HepG2 (cell line): ENCODE data around the gene SLC13A1. TPM values are rescaled to one million over a fixed set of nuclear protein-coding genes. Genes with fewer than 3 reads are reported as not detected.
A peak's percentile ranks its signal among the peaks of the same experiment; 100 is the strongest.

Experiments
- ATAC-seq: fragments of 200-7000 bp; cut with Tn5 transposase; 3 replicates; pipeline ENCODE4 v1.9.1; 2020; ENCODE audit warnings: mild to moderate bottlenecking, moderate library complexity
- BruUV-seq: library from RNA; stranded (reverse); fragments of 400-500 nt; replicated peaks from 2 replicates; lab custom pipeline; 2021; lab: Mats Ljungman, UMichigan
- CTCF ChIA-PET: fragments of 300-600 bp; formaldehyde crosslinking; extraction: SDS; loops from one replicate; lab custom pipeline; 2021; ENCODE audit warnings: low total read pairs, inconsistent platforms, low intra/inter-chr PET ratio; lab: Yijun Ruan, JAX
- POLR2A ChIA-PET: fragments of 350-600 bp; sonication (Branson Sonifier 250); formaldehyde crosslinking; loops from one replicate; lab custom pipeline; 2020; ENCODE audit warnings: antibody characterized with exemption, inconsistent platforms; lab: Yijun Ruan, JAX
- DNase-seq: peaks from one replicate; pipeline ENCODE4 v3.0.0-alpha.2; 2015; ENCODE audit warnings: low spot score
- FAIRE-seq: peaks from 3 replicates; lab custom pipeline; 2011; peaks lifted over from hg19 to GRCh38; lab: Jason Lieb, UNC
- H2AFZ ChIP-seq: one replicate; pipeline ENCODE4 v1.6.1; 2011; ENCODE audit warnings: low read length, inconsistent platforms
- H3K27ac ChIP-seq: fragments of 300-600 bp; 3 replicates; pipeline ENCODE4 v1.8.0; 2011; ENCODE audit warnings: mixed run types, mild to moderate bottlenecking, mixed read lengths, low read length, inconsistent platforms; ENCODE audit not compliant: insufficient read depth; ENCODE audit errors: extremely low read length
- H3K27me3 ChIP-seq, 2 experiments: fragments of 200-600 bp in 1 of 2; 2 replicates in 1 of 2; 3 replicates in 1 of 2; pipeline versions ENCODE4 v1.6.0 to v1.8.0; 2011; ENCODE audit warnings: low read length in 2 of 2, mild to moderate bottlenecking in 2 of 2, moderate library complexity in 2 of 2, inconsistent platforms in 1 of 2; ENCODE audit not compliant: insufficient read depth in 2 of 2, control insufficient read depth in 1 of 2
- H3K36me3 ChIP-seq, 2 experiments: fragments of 200-600 bp in 1 of 2; replicated peaks in 1 of 2; 2 replicates in 1 of 2; 3 replicates in 1 of 2; pipeline versions ENCODE4 v1.5.1 to v1.8.0; 2011; ENCODE audit warnings: low read length in 2 of 2, inconsistent platforms in 1 of 2; ENCODE audit not compliant: insufficient read depth in 2 of 2, control insufficient read depth in 1 of 2
- H3K4me1 ChIP-seq: 2 replicates; pipeline ENCODE4 v1.5.1; 2012; ENCODE audit warnings: low read length, inconsistent platforms; ENCODE audit not compliant: insufficient read depth
- H3K4me2 ChIP-seq: 2 replicates; pipeline ENCODE4 v1.6.0; 2011; ENCODE audit warnings: low read depth, low read length, inconsistent platforms
- H3K4me3 ChIP-seq, 3 experiments: fragments of 200-600 bp in 1 of 3; sonication (generic), shearing (Covaris generic) in 1 of 3; replicated peaks in 1 of 3; 2 replicates each; pipeline ENCODE4 v1.5.1; 2011 to 2016; ENCODE audit warnings: low read length in 3 of 3, inconsistent platforms in 2 of 3, low read depth in 2 of 3, mild to moderate bottlenecking in 2 of 3, control low read depth in 1 of 3, mixed read lengths in 1 of 3; ENCODE audit not compliant: insufficient read depth in 1 of 3
- H3K79me2 ChIP-seq: one replicate; pipeline ENCODE4 v1.6.1; 2011; ENCODE audit warnings: low read length, inconsistent platforms; ENCODE audit not compliant: insufficient read depth
- H3K9ac ChIP-seq: 2 replicates; pipeline ENCODE4 v1.6.0; 2011; ENCODE audit warnings: mild to moderate bottlenecking, low read depth, low read length, inconsistent platforms; ENCODE audit not compliant: insufficient read depth
- H3K9me3 ChIP-seq: 2 replicates; pipeline ENCODE4 v1.5.1; 2012; ENCODE audit warnings: mild to moderate bottlenecking, low read length
- H4K20me1 ChIP-seq: 2 replicates; pipeline ENCODE4 v1.6.0; 2011; ENCODE audit warnings: inconsistent platforms, mild to moderate bottlenecking, low read length, moderate library complexity; ENCODE audit not compliant: insufficient read depth
- CEBPB ChIP-seq: IDR thresholded peaks from 2 replicates; pipeline ENCODE4 v1.6.1; 2011; ENCODE audit warnings: low read depth, low read length, improper control_type of control experiment, borderline replicate concordance
- FOXA3 ChIP-seq: IDR thresholded peaks from 2 replicates; pipeline ENCODE4 v1.6.1; 2016; ENCODE audit warnings: missing genetic modification reagents, missing compliant biosample characterization
- GLI4 ChIP-seq: sonication (generic); formaldehyde crosslinking; IDR thresholded peaks from 2 replicates; pipeline ENCODE4 v1.5.1; 2020; ENCODE audit warnings: missing genetic modification reagents, mild to moderate bottlenecking, moderate library complexity, borderline replicate concordance
- HCFC1 ChIP-seq: fragments of 150-350 bp; IDR thresholded peaks from 2 replicates; pipeline ENCODE4 v1.6.1; 2014; ENCODE audit warnings: low read depth, low read length
- LRRFIP1 ChIP-seq: sonication (generic); formaldehyde crosslinking; conservative IDR thresholded peaks from 2 replicates; pipeline ENCODE4 v1.4.0; 2020; ENCODE audit warnings: missing genetic modification reagents
- NFIC ChIP-seq: IDR thresholded peaks from 2 replicates; pipeline ENCODE4 v1.6.1; 2012; ENCODE audit warnings: mild to moderate bottlenecking, low read length, inconsistent platforms
- NFKB2 ChIP-seq: sonication (generic); formaldehyde crosslinking; IDR thresholded peaks from 2 replicates; pipeline ENCODE4 v1.4.0; 2020; ENCODE audit warnings: missing genetic modification reagents, borderline replicate concordance
- PRDM15 ChIP-seq: sonication (generic); formaldehyde crosslinking; IDR thresholded peaks from 2 replicates; pipeline ENCODE4 v1.4.0; 2020; ENCODE audit warnings: missing genetic modification reagents
- SMYD3 ChIP-seq: sonication (generic); formaldehyde crosslinking; IDR thresholded peaks from 2 replicates; pipeline ENCODE4 v1.8.1; 2023; ENCODE audit warnings: mild to moderate bottlenecking, missing genetic modification reagents
- ZFP37 ChIP-seq: sonication (generic); formaldehyde crosslinking; IDR thresholded peaks from 2 replicates; pipeline ENCODE4 v1.4.0; 2020; ENCODE audit warnings: missing genetic modification reagents, borderline replicate concordance
- ZNF18 ChIP-seq: sonication (generic); formaldehyde crosslinking; IDR thresholded peaks from 2 replicates; pipeline ENCODE4 v1.8.0; 2022; ENCODE audit warnings: mild to moderate bottlenecking, missing genetic modification reagents; ENCODE audit not compliant: insufficient replicate concordance
- ZNF354B ChIP-seq: sonication (generic); formaldehyde crosslinking; IDR thresholded peaks from 2 replicates; pipeline ENCODE4 v1.8.0; 2022; ENCODE audit warnings: mild to moderate bottlenecking, missing genetic modification reagents
- ZNF446 ChIP-seq: sonication (generic); formaldehyde crosslinking; IDR thresholded peaks from 2 replicates; pipeline ENCODE4 v1.5.0; 2020; ENCODE audit warnings: mild to moderate bottlenecking, missing genetic modification reagents
- ZNF567 ChIP-seq: sonication (generic); formaldehyde crosslinking; IDR thresholded peaks from 2 replicates; pipeline ENCODE4 v1.8.1; 2023; ENCODE audit warnings: mild to moderate bottlenecking, missing genetic modification reagents, borderline replicate concordance
- ZNF749 ChIP-seq: sonication (generic); formaldehyde crosslinking; IDR thresholded peaks from 2 replicates; pipeline ENCODE4 v1.8.0; 2022; ENCODE audit warnings: mild to moderate bottlenecking, missing genetic modification reagents, moderate library complexity, borderline replicate concordance
- WGBS: methylation state at CpG from one replicate; pipeline ENCODE4 v1.1.6; 2017; ENCODE audit warnings: low lambda C conversion rate; 5-methylcytosine and 5-hydroxymethylcytosine counted together
- in situ Hi-C: cut with HindIII; loops from 2 replicates; pipeline ENCODE4 v1.10.0; 2017; ENCODE audit warnings: low pct_unique_long_range_greater_than_20kb; ENCODE audit not compliant: extremely low pct_ligation_motif_present
- intact Hi-C: fragments of 100-400 bp; cut with micrococcal nuclease; formaldehyde crosslinking; loops from one replicate; pipeline ENCODE4 v1.10.0; 2022; ENCODE audit not compliant: unreplicated experiment
- polyA plus RNA-seq, 8 experiments: library from polyadenylated mRNA; depleted of rRNA in 3 of 8; stranded (reverse) in 7 of 8; unstranded in 1 of 8; fragments of >200 nt; fragmentation: Illumina TruSeq in 4 of 8; extraction: Trizol in 4 of 8; gene quantifications; 2 replicates each; pipeline versions ENCODE4 v1.2.1 to v1.2.3, GENCODE V29; 2011 to 2016; ENCODE audit warnings: low read depth in 4 of 8, missing spikeins in 1 of 8, mixed read lengths in 1 of 8; ENCODE audit not compliant: insufficient read depth in 1 of 8
- total RNA-seq, 5 experiments: library from RNA; depleted of rRNA; stranded (reverse); fragments of >200 nt; fragmentation: Illumina TruSeq; extraction: Trizol; gene quantifications; 2 replicates each; pipeline ENCODE4 v1.2.3, GENCODE V29; 2016; ENCODE audit warnings: low read depth in 1 of 5

Gene SLC13A1
- total and polyA plus RNA-seq, 2 of the 13 experiments (the other 11 are each of a cell fraction or from before 2014, with no cell fraction given): not detected

GRCh38 chr7:123191132-123191531 is 8.6 kb downstream of the SLC13A1 start:
- FAIRE-seq (no peak), ATAC-seq (peak; percentile 81), DNase-seq (peak; percentile 68)
- Histone ChIP-seq H3K4me1 (0 out of 2 replicates have a peak, but pooled peaks cover 6% of the 10 kb centered on the region), H3K27ac (no peak overlapping the region), H3K9ac (no peak overlapping the region), H4K20me1 (no peaks in the 10 kb centered on the region), H3K9me3 (no peaks in the 10 kb centered on the region), H2AFZ (no peak overlapping the region), H3K36me3 (no peaks in the 10 kb centered on the region), H3K79me2 (no peaks in the 10 kb centered on the region), H3K4me2 (no peak overlapping the region), H3K27me3 (no peaks in the 10 kb centered on the region; a peak in 1 of 5 replicates), H3K4me3 (no peak overlapping the region)
- POLR2A ChIA-PET: no interaction called here
- in situ Hi-C loops: no loop called here
- intact Hi-C loops: no loop called here
- BruUV-seq: no TSS peak
- CTCF ChIA-PET: no interaction called here
- 0% methylated on average over 1 of the region's 1 CpG for WGBS
- no peak for TF ChIP-seq HCFC1
- no peak for TF ChIP-seq GLI4 (CRISPR knock-in tag)
- no peak for TF ChIP-seq ZNF18 (CRISPR knock-in tag)
- TF ChIP-seq NFKB2 (CRISPR knock-in tag): no peak
- TF ChIP-seq ZNF354B: no peak
- no peak for TF ChIP-seq NFIC
- no peak for TF ChIP-seq ZNF446 (CRISPR knock-in tag)
- no peak for TF ChIP-seq SMYD3 (CRISPR knock-in tag)
- no peak for TF ChIP-seq ZFP37 (CRISPR knock-in tag)
- no peak for TF ChIP-seq ZNF567 (CRISPR knock-in tag)
- no peak for TF ChIP-seq LRRFIP1 (CRISPR knock-in tag)
- no peak for TF ChIP-seq ZNF749 (CRISPR knock-in tag)
- peak; percentile 56 for TF ChIP-seq FOXA3
- TF ChIP-seq CEBPB: peak; percentile 11; the same call in 1 of the 2 replicates
- TF ChIP-seq PRDM15 (CRISPR knock-in tag): no peak
